HepG2 (cell line): Measurements from ENCODE around the gene KLHL11. TPM values are rescaled to one million over a fixed set of nuclear protein-coding genes. Genes with fewer than 3 reads are reported as not detected.

Source experiments
- CENPX ChIP-seq: sonication (generic); formaldehyde crosslinking; IDR thresholded peaks from 2 replicates; pipeline ENCODE4 v1.9.0; 2021; ENCODE audit warnings: mild to moderate bottlenecking, missing genetic modification reagents, moderate library complexity
- DMAP1 ChIP-seq: IDR thresholded peaks from 2 replicates; pipeline ENCODE4 v1.6.1; 2016
- FIP1L1 ChIP-seq: fragments of 200-400 bp; formaldehyde crosslinking; IDR thresholded peaks from 2 replicates; pipeline ENCODE4 v1.6.1; 2018; ENCODE audit warnings: low read depth, mild to moderate bottlenecking, low read length, moderate library complexity, borderline replicate concordance; ENCODE audit not compliant: insufficient read depth
- ISL2 ChIP-seq: sonication (generic); formaldehyde crosslinking; IDR thresholded peaks from 2 replicates; pipeline ENCODE4 v1.5.0; 2020; ENCODE audit warnings: missing genetic modification reagents
- JUND ChIP-seq: sonication (generic); formaldehyde crosslinking; IDR thresholded peaks from 2 replicates; pipeline ENCODE4 v1.8.0; 2022; ENCODE audit warnings: mild to moderate bottlenecking, missing genetic modification reagents
- SIN3B ChIP-seq: fragments of 150-350 bp; IDR thresholded peaks from 2 replicates; pipeline ENCODE4 v1.6.1; 2014; ENCODE audit warnings: low read length
- TBL1XR1 ChIP-seq: fragments of 150-350 bp; IDR thresholded peaks from 2 replicates; pipeline ENCODE4 v1.6.1; 2014; ENCODE audit warnings: borderline replicate concordance, low read length; ENCODE audit not compliant: partially characterized antibody
- TP53 ChIP-seq: sonication (generic); formaldehyde crosslinking; conservative IDR thresholded peaks from 2 replicates; pipeline ENCODE4 v1.4.0; 2020; ENCODE audit warnings: missing genetic modification reagents
- YEATS2 ChIP-seq: sonication (generic); formaldehyde crosslinking; IDR thresholded peaks from 2 replicates; pipeline ENCODE4 v1.4.0; 2020; ENCODE audit warnings: missing genetic modification reagents, borderline replicate concordance
- ZBTB7A ChIP-seq: sonication (generic); formaldehyde crosslinking; IDR thresholded peaks from 2 replicates; pipeline ENCODE4 v1.8.0; 2022; ENCODE audit warnings: mild to moderate bottlenecking, missing genetic modification reagents
- ZFYVE20 ChIP-seq: sonication (generic); formaldehyde crosslinking; IDR thresholded peaks from 2 replicates; pipeline ENCODE4 v1.8.0; 2023; ENCODE audit warnings: low read depth, mild to moderate bottlenecking, moderate library complexity, missing genetic modification reagents, borderline replicate concordance
- ZNF124 ChIP-seq: sonication (generic); formaldehyde crosslinking; IDR thresholded peaks from 2 replicates; pipeline ENCODE4 v1.4.0; 2020; ENCODE audit warnings: missing genetic modification reagents
- ZNF160 ChIP-seq: sonication (generic); formaldehyde crosslinking; IDR thresholded peaks from 2 replicates; pipeline ENCODE4 v1.8.0; 2022; ENCODE audit warnings: mild to moderate bottlenecking, inconsistent platforms, missing genetic modification reagents
- ZNF207 ChIP-seq: fragments of 450-650 bp; IDR thresholded peaks from 2 replicates; pipeline ENCODE4 v1.6.1; 2016; ENCODE audit warnings: antibody characterized with exemption, borderline replicate concordance
- ZNF253 ChIP-seq: sonication (generic); formaldehyde crosslinking; IDR thresholded peaks from 2 replicates; pipeline ENCODE4 v1.8.0; 2022; ENCODE audit warnings: mild to moderate bottlenecking, missing genetic modification reagents, borderline replicate concordance
- ZNF317 ChIP-seq: sonication (generic); formaldehyde crosslinking; IDR thresholded peaks from 2 replicates; pipeline ENCODE4 v1.5.0; 2020; ENCODE audit warnings: mild to moderate bottlenecking, missing genetic modification reagents
- ZNF552 ChIP-seq: sonication (generic); formaldehyde crosslinking; IDR thresholded peaks from 2 replicates; pipeline ENCODE4 v1.9.0; 2022; ENCODE audit warnings: missing genetic modification reagents, mild to moderate bottlenecking, borderline replicate concordance
- ZNF670 ChIP-seq: sonication (generic); formaldehyde crosslinking; IDR thresholded peaks from 2 replicates; pipeline ENCODE4 v1.8.0; 2022; ENCODE audit warnings: mild to moderate bottlenecking, missing genetic modification reagents, borderline replicate concordance
- polyA plus RNA-seq, 8 experiments: library from polyadenylated mRNA; depleted of rRNA in 3 of 8; stranded (reverse) in 7 of 8; unstranded in 1 of 8; fragments of >200 nt; fragmentation: Illumina TruSeq in 4 of 8; extraction: Trizol in 4 of 8; gene quantifications; 2 replicates each; pipeline versions ENCODE4 v1.2.1 to v1.2.3, GENCODE V29; 2011 to 2016; ENCODE audit warnings: low read depth in 4 of 8, missing spikeins in 1 of 8, mixed read lengths in 1 of 8; ENCODE audit not compliant: insufficient read depth in 1 of 8
- total RNA-seq, 5 experiments: library from RNA; depleted of rRNA; stranded (reverse); fragments of >200 nt; fragmentation: Illumina TruSeq; extraction: Trizol; gene quantifications; 2 replicates each; pipeline ENCODE4 v1.2.3, GENCODE V29; 2016; ENCODE audit warnings: low read depth in 1 of 5
- TF ChIP-seq, protein P1 (sequence below), 2 experiments: sonication (generic) in 1 of 2; formaldehyde crosslinking in 1 of 2; IDR thresholded peaks; 2 replicates each; pipeline versions ENCODE4 v1.4.0 to v1.6.1; 2016 to 2020; ENCODE audit warnings: borderline replicate concordance in 1 of 2, low read depth in 1 of 2, mild to moderate bottlenecking in 1 of 2, missing genetic modification reagents in 1 of 2
- TF ChIP-seq, protein P2 (sequence below): fragments of 450-650 bp; IDR thresholded peaks from 2 replicates; pipeline ENCODE4 v1.6.1; 2016
- TF ChIP-seq, protein P3 (sequence below), 2 experiments: sonication (generic) in 1 of 2; formaldehyde crosslinking in 1 of 2; IDR thresholded peaks; 2 replicates each; pipeline versions ENCODE4 v1.5.1 to v1.6.1; 2011 to 2020; ENCODE audit warnings: borderline replicate concordance in 1 of 2, low read depth in 1 of 2, low read length in 1 of 2, mild to moderate bottlenecking in 1 of 2, missing genetic modification reagents in 1 of 2, moderate library complexity in 1 of 2

The KLHL11 gene
- total and polyA plus RNA-seq, 2 of the 13 experiments (the other 11 are each of a cell fraction or from before 2014, with no cell fraction given), result 7.7 to 27.5 TPM

DNA sequence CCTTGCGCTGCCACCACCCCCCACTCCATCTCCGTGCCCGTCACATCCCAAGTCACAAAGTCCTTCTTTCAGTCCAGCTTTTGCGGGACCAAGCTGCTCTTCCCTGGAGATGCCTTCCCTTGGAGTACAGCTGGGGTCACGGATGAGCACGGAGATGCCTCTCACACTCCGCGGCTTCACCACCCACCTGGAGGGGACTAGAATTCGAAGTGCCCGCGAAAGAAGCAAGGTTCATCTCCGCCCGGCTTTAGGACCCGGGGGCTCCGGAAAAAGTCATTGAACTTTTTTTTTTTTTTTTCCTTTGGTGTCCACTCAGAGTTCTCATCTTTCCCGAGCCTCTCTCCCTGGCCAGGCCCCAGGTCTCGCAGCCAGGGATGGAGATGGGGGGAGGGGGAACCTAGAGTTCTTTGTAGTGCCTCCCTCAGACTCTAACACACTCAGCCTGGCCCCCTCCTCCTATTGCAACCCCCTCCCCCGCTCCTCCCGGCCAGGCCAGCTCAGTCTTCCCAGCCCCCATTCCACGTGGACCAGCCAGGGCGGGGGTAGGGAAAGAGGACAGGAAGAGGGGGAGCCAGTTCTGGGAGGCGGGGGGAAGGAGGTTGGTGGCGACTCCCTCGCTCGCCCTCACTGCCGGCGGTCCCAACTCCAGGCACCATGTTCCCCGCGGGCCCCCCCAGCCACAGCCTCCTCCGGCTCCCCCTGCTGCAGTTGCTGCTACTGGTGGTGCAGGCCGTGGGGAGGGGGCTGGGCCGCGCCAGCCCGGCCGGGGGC lies 52.7 kb downstream of the KLHL11 start, which contains the start of gene FKBP10 (continued):
- TF ChIP-seq, protein P1, sequence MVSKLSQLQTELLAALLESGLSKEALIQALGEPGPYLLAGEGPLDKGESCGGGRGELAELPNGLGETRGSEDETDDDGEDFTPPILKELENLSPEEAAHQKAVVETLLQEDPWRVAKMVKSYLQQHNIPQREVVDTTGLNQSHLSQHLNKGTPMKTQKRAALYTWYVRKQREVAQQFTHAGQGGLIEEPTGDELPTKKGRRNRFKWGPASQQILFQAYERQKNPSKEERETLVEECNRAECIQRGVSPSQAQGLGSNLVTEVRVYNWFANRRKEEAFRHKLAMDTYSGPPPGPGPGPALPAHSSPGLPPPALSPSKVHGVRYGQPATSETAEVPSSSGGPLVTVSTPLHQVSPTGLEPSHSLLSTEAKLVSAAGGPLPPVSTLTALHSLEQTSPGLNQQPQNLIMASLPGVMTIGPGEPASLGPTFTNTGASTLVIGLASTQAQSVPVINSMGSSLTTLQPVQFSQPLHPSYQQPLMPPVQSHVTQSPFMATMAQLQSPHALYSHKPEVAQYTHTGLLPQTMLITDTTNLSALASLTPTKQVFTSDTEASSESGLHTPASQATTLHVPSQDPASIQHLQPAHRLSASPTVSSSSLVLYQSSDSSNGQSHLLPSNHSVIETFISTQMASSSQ (IDR thresholded peaks at IDR 0.05; ENCODE audit: low read depth), result no peak; the same call in 1 of the 2 replicates
- TF ChIP-seq, protein P1 (CRISPR knock-in tag; IDR thresholded peaks at IDR 0.05; ENCODE audit: borderline replicate concordance), result peak; percentile 22; the same call in 1 of the 2 replicates
- TF ChIP-seq ZNF670 (CRISPR knock-in tag) (peak; percentile 87; the same call in 1 of the 2 replicates), DMAP1 (CRISPR knock-in tag) (peak; percentile 99), ZNF317 (CRISPR knock-in tag) (peak; percentile 64), ZBTB7A (peak; percentile 79; the same call in 1 of the 2 replicates), ZNF124 (CRISPR knock-in tag) (no peak), ZNF160 (CRISPR knock-in tag) (peak; percentile 46; the same call in 1 of the 2 replicates), SIN3B (peak; percentile 79; the same call in 1 of the 2 replicates), TP53 (CRISPR knock-in tag) (no peak), JUND (CRISPR knock-in tag) (peak; percentile 55; the same call in 1 of the 2 replicates), YEATS2 (CRISPR knock-in tag) (0 out of 2 replicates have a peak, but pooled peaks have one; percentile 16), ZNF253 (0 out of 2 replicates have a peak, but pooled peaks have one; percentile 45), ZNF552 (CRISPR knock-in tag) (no peak), ZNF207 (no peak), FIP1L1 (no peak), CENPX (CRISPR knock-in tag) (no peak), ISL2 (no peak; the same call in none of the 2 replicates), ZFYVE20 (CRISPR knock-in tag) (no peak), TBL1XR1 (peak; percentile 26)
- TF ChIP-seq, protein P2, sequence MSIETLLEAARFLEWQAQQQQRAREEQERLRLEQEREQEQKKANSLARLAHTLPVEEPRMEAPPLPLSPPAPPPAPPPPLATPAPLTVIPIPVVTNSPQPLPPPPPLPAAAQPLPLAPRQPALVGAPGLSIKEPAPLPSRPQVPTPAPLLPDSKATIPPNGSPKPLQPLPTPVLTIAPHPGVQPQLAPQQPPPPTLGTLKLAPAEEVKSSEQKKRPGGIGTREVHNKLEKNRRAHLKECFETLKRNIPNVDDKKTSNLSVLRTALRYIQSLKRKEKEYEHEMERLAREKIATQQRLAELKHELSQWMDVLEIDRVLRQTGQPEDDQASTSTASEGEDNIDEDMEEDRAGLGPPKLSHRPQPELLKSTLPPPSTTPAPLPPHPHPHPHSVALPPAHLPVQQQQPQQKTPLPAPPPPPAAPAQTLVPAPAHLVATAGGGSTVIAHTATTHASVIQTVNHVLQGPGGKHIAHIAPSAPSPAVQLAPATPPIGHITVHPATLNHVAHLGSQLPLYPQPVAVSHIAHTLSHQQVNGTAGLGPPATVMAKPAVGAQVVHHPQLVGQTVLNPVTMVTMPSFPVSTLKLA, result peak; percentile 69
- TF ChIP-seq, protein P3, sequence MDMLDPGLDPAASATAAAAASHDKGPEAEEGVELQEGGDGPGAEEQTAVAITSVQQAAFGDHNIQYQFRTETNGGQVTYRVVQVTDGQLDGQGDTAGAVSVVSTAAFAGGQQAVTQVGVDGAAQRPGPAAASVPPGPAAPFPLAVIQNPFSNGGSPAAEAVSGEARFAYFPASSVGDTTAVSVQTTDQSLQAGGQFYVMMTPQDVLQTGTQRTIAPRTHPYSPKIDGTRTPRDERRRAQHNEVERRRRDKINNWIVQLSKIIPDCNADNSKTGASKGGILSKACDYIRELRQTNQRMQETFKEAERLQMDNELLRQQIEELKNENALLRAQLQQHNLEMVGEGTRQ (IDR thresholded peaks at IDR 0.05; ENCODE audit: low read depth, low read length), result no peak
- TF ChIP-seq, protein P3 (CRISPR knock-in tag; IDR thresholded peaks at IDR 0.05; ENCODE audit: borderline replicate concordance), result peak; percentile 40; the same call in 1 of the 2 replicates
